AG04449 (cell line): Measurements from ENCODE around the gene HIBCH.

Experiments used
- CTCF ChIA-PET: fragments of 350-600 bp; formaldehyde crosslinking; extraction: SDS; loops from one replicate; lab custom pipeline; 2021; ENCODE audit warnings: antibody characterized with exemption; lab: Yijun Ruan, JAX
- POLR2A ChIA-PET: fragments of 400-600, 350-600 bp; formaldehyde crosslinking; extraction: SDS; loops from one replicate; lab custom pipeline; 2020; ENCODE audit warnings: antibody characterized with exemption, inconsistent platforms; lab: Yijun Ruan, JAX
- DNase-seq: peaks from one replicate; pipeline ENCODE4 v3.0.0-alpha.2; 2010; ENCODE audit warnings: low read depth, low spot score
- H3K4me3 ChIP-seq: 2 replicates; pipeline ENCODE4 v1.5.1; 2011; ENCODE audit warnings: low read depth, mild to moderate bottlenecking, control low read depth, low read length
- CTCF ChIP-seq: IDR thresholded peaks from one replicate; pipeline ENCODE4 v1.5.1; 2011; ENCODE audit warnings: mild to moderate bottlenecking, moderate library complexity, low read length, control low read depth, inconsistent platforms; ENCODE audit not compliant: insufficient read depth; ENCODE audit errors: missing control alignments

HIBCH gene

DNA sequence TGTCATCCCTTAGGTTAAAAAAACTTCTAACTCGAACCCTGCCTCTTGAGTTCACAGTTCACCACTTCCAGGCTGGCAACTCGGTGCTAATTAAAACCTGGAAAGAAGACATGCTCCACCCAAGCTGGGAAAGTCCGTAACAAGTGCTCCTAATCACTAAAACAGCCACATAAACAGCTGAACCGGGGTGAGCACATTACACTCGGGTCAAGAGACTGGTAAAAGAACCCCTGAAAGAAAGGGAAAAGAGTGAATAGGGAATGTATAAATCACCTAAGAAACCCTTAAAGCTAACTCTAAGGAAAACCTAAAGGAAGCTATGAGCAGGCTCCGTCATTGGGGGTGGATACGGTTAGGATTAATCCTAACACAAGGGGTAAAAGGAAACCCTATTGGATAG is 102.0 kb downstream of the HIBCH start:
- POLR2A ChIA-PET: no interaction called here

DNA sequence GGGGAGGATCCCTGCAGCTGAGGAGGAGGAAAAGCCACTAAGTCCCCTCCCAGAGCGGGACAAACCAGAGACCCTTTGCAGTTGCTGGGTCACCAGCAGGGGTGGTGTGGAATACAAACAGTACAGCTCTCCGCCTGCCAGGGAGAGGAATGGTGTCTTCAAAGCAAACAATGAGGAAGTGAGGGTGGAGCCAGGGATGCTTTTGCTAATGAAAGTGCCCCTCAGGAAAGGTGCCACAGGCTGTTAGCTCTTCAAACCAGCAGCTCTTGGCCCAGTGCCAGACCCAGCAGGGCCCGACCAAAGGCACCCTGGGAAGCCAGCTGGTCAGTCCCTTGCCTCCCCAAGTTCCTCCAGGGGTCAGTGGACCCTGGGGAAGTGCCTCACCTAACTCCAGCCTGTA is 102.8 kb downstream of the HIBCH start:
- ChIA-PET CTCF (no interaction called here), POLR2A (no interaction called here)
- no peak for DNase-seq
- TF ChIP-seq CTCF: no peak
- H3K4me3 ChIP-seq: no peak overlapping the region

More for the DNA sequence above, 102.0 kb downstream of the HIBCH start:
- DNase-seq: no peak
- TF ChIP-seq CTCF: no peak
- CTCF ChIA-PET: interaction anchor here (1.3 kb wide), 1 partner anchor 20 kb away, joined by 3 read pairs; no protein-coding TSS in a partner anchor
- H3K4me3 ChIP-seq: no peak overlapping the region

DNA sequence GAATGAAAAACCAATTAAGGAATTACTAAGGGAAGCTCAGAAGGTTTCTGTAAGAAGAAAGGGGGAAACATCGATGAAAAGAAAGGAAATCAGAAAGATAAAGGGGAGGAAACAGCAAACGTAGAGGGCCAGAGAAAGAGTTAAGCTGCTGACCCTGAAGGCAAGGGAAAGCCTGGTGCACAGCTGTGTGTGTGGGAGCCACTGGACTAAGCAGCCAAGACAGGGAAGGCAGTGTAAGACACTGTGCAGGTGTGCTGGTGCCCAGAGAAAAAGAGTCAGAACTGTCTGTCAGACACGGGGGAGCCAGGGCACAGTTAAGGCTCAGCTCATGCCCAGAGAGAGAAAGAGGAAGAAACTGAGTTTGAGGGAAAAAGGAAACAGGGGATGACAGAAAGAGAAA is 104.0 kb downstream of the HIBCH start:
- no peak for DNase-seq
- TF ChIP-seq CTCF: no peak
- ChIA-PET CTCF (no interaction called here), POLR2A (no interaction called here)
- no peak overlapping the region for H3K4me3 ChIP-seq

DNA sequence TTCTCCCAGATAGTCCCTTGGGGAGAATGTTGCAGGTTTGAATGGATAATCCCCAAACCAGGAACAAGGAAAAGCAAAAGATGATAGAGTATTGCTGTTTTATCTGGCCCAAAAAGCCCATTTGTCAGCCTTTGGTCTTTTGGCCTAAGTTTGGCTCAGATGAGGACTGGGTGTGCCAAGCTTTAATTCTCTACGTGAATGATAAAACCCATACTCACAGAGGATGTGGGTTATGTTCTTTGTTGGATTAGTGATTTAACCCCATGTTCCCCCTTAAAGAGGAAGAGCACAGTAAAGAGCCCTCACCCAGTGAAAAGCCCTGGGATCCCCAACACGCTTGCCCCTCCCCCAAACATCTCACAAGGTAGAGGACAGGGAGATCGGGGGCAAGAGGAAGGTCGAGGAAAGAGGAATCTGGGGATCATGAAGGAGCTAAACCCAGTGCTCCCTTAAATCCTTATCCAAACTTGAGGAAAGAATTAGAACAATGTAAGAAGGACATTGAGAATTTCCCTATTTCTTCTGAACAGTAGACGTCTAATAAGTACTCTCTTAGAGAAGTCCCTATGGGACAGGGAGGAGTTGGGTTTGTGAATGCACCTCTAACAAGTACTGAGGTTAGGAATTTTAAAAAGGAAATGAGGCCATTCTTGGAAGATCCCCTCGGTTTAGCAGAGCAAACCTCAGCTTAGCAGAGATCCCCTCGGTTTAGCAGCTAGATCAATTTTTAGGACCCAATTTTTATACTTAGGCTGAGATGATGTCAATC is 105.0 kb downstream of the HIBCH start:
- H3K4me3 ChIP-seq: no peak overlapping the region
- DNase-seq: no peak
- no peak for TF ChIP-seq CTCF
- ChIA-PET POLR2A (no interaction called here), CTCF (no interaction called here)

- TF ChIP-seq CTCF: no peak
- DNase-seq: no peak
- H3K4me3 ChIP-seq: no peak overlapping the region
- POLR2A ChIA-PET: no interaction called here
- CTCF ChIA-PET: interaction anchor here (0.5 kb wide), 1 partner anchor 541 kb away, joined by 3 read pairs; no protein-coding TSS in a partner anchor
These were observed 105.9 kb downstream of the HIBCH start for GRCh38 chr2:190213441-190214335.

- DNase-seq: no peak
- CTCF ChIA-PET: no interaction called here
- TF ChIP-seq CTCF: no peak
- POLR2A ChIA-PET: no interaction called here
- no peak overlapping the region for H3K4me3 ChIP-seq
These were observed 109.2 kb downstream of the HIBCH start for GRCh38 chr2:190210471-190210870.
